Suprapubic skin (tissue), 4 donors: ENCODE results near the gene BAHD1. TPM values are rescaled to one million over a fixed set of nuclear protein-coding genes. Genes with fewer than 3 reads are reported as not detected.

Source experiments
- DNase-seq, 2 donors: peaks; one replicate each; pipeline ENCODE4 v3.0.0-alpha.2; 2019; ENCODE audit warnings: low spot score in 2 of 2
- H3K27ac ChIP-seq: fragments of 200-600 bp; sonication (generic); one replicate; pipeline ENCODE4 v1.5.1; 2019
- H3K27me3 ChIP-seq: fragments of 200-600 bp; sonication (generic); one replicate; pipeline ENCODE4 v1.5.1; 2019
- H3K36me3 ChIP-seq: fragments of 200-600 bp; sonication (generic); one replicate; pipeline ENCODE4 v1.5.1; 2019
- H3K4me1 ChIP-seq: fragments of 200-600 bp; sonication (generic); one replicate; pipeline ENCODE4 v1.5.1; 2019
- H3K4me3 ChIP-seq: fragments of 200-600 bp; sonication (generic); one replicate; pipeline ENCODE4 v1.5.1; 2019; ENCODE audit warnings: mild to moderate bottlenecking
- H3K9me3 ChIP-seq: fragments of 200-600 bp; sonication (generic); one replicate; pipeline ENCODE4 v1.5.1; 2019
- CTCF ChIP-seq, 2 donors: fragments of 200-600 bp in 1 of 2; fragments of 450-650 bp in 1 of 2; sonication (generic) in 1 of 2; IDR thresholded peaks; one replicate each; pipeline ENCODE4 v1.5.1; 2016 to 2019; ENCODE audit warnings: antibody characterized with exemption in 2 of 2, mild to moderate bottlenecking in 1 of 2, moderate library complexity in 1 of 2
- EP300 ChIP-seq: sonication (generic); formaldehyde crosslinking; IDR thresholded peaks from one replicate; pipeline ENCODE4 v1.6.1; 2017; ENCODE audit warnings: antibody characterized with exemption
- POLR2A ChIP-seq, 2 donors: fragments of 450-650 bp; IDR thresholded peaks; one replicate each; pipeline ENCODE4 v1.6.1; 2017; ENCODE audit warnings: antibody characterized with exemption in 2 of 2, mild to moderate bottlenecking in 2 of 2, moderate library complexity in 2 of 2
- POLR2AphosphoS5 ChIP-seq, 3 donors: sonication (generic); formaldehyde crosslinking; IDR thresholded peaks; one replicate each; pipeline ENCODE4 v1.6.1; 2017; ENCODE audit warnings: antibody characterized with exemption in 3 of 3
- WGBS: methylation state at CpG from one replicate; pipeline ENCODE4 v1.1.5; 2018; 5-methylcytosine and 5-hydroxymethylcytosine counted together
- total RNA-seq, 4 donors: library from RNA; depleted of rRNA; stranded (reverse); fragments of >200 nt; gene quantifications; one replicate each; pipeline ENCODE4 v1.1.0, GENCODE V29; 2016

BAHD1 gene
- total RNA-seq, 4 donors from 2014 or later: 16.8 to 24.6 (median 19.2) TPM

GRCh38 chr15:40472171-40472727 is 31.5 kb downstream of the BAHD1 start:
- peak overlapping the region; percentile 92 for H3K4me3 ChIP-seq
- no peak for TF ChIP-seq POLR2AphosphoS5 (IDR thresholded peaks at IDR 0.05)
- TF ChIP-seq CTCF (IDR thresholded peaks at IDR 0.05): no peak
- no peak for TF ChIP-seq POLR2A (IDR thresholded peaks at IDR 0.05)
- TF ChIP-seq EP300: no peak
- no peak overlapping the region for H3K27ac ChIP-seq
- H3K4me1 ChIP-seq: peaks cover 27% of the 10 kb centered on the region
- no peaks in the 10 kb centered on the region for H3K9me3 ChIP-seq
- H3K36me3 ChIP-seq: peaks cover 5% of the 10 kb centered on the region
- 73% methylated on average over 3 of the region's 9 CpGs for WGBS
- H3K27me3 ChIP-seq: no peaks in the 10 kb centered on the region
- no peak for DNase-seq

GRCh38 chr15:40474581-40474980 is 33.8 kb downstream of the BAHD1 start:
- no peak overlapping the region for H3K4me3 ChIP-seq
- H3K36me3 ChIP-seq: no peaks in the 10 kb centered on the region
- H3K9me3 ChIP-seq: no peaks in the 10 kb centered on the region
- WGBS: 80% methylated on average over 8 of the region's 8 CpGs
- TF ChIP-seq CTCF (IDR thresholded peaks at IDR 0.05) (no peak), POLR2A (IDR thresholded peaks at IDR 0.05) (no peak), POLR2AphosphoS5 (IDR thresholded peaks at IDR 0.05) (no peak), EP300 (no peak)
- H3K4me1 ChIP-seq: peaks cover 40% of the 10 kb centered on the region
- H3K27me3 ChIP-seq: no peaks in the 10 kb centered on the region
- no peak for DNase-seq
- H3K27ac ChIP-seq: no peak overlapping the region

GRCh38 chr15:40477642-40478327 is 37.0 kb downstream of the BAHD1 start:
- no peak overlapping the region for H3K27ac ChIP-seq
- H3K4me1 ChIP-seq: peaks cover 15% of the 10 kb centered on the region
- DNase-seq: peak in 1 of 2 donors; percentile 32
- no peak for TF ChIP-seq CTCF (IDR thresholded peaks at IDR 0.05)
- TF ChIP-seq EP300: no peak
- no peak for TF ChIP-seq POLR2AphosphoS5 (IDR thresholded peaks at IDR 0.05)
- no peak for TF ChIP-seq POLR2A (IDR thresholded peaks at IDR 0.05)
- no peaks in the 10 kb centered on the region for H3K36me3 ChIP-seq
- WGBS: 33% methylated on average over 5 of the region's 5 CpGs
- H3K4me3 ChIP-seq: no peak overlapping the region
- H3K9me3 ChIP-seq: no peaks in the 10 kb centered on the region
- H3K27me3 ChIP-seq: no peaks in the 10 kb centered on the region

GRCh38 chr15:40479024-40479423 is 38.3 kb downstream of the BAHD1 start:
- Histone ChIP-seq H3K9me3 (no peaks in the 10 kb centered on the region), H3K27ac (no peak overlapping the region), H3K27me3 (no peaks in the 10 kb centered on the region), H3K4me3 (no peak overlapping the region), H3K4me1 (peaks cover 15% of the 10 kb centered on the region), H3K36me3 (no peaks in the 10 kb centered on the region)
- DNase-seq: peak in 1 of 2 donors; percentile 52
- no peak for TF ChIP-seq POLR2A (IDR thresholded peaks at IDR 0.05)
- no peak for TF ChIP-seq CTCF (IDR thresholded peaks at IDR 0.05)

- Histone ChIP-seq H3K27ac (no peak overlapping the region), H3K4me1 (peaks cover 15% of the 10 kb centered on the region), H3K4me3 (no peak overlapping the region), H3K36me3 (no peaks in the 10 kb centered on the region), H3K9me3 (no peaks in the 10 kb centered on the region), H3K27me3 (no peaks in the 10 kb centered on the region)
- no peak for TF ChIP-seq EP300
- TF ChIP-seq POLR2AphosphoS5 (IDR thresholded peaks at IDR 0.05): no peak
- TF ChIP-seq POLR2A (IDR thresholded peaks at IDR 0.05): no peak
- TF ChIP-seq CTCF (IDR thresholded peaks at IDR 0.05): no peak
- 57% methylated on average over 1 of the region's 1 CpG for WGBS
- DNase-seq: no peak
These were observed 40.8 kb downstream of the BAHD1 start for GRCh38 chr15:40481341-40482074.
